Suprapubic skin (tissue), 4 donors: ENCODE results near the gene AQP3. TPM values are rescaled to one million over a fixed set of nuclear protein-coding genes. Genes with fewer than 3 reads are reported as not detected.

Experiments used
- DNase-seq, 2 donors: peaks; one replicate each; pipeline ENCODE4 v3.0.0-alpha.2; 2019; ENCODE audit warnings: low spot score in 2 of 2
- H3K27ac ChIP-seq: fragments of 200-600 bp; sonication (generic); one replicate; pipeline ENCODE4 v1.5.1; 2019
- H3K27me3 ChIP-seq: fragments of 200-600 bp; sonication (generic); one replicate; pipeline ENCODE4 v1.5.1; 2019
- H3K36me3 ChIP-seq: fragments of 200-600 bp; sonication (generic); one replicate; pipeline ENCODE4 v1.5.1; 2019
- H3K4me1 ChIP-seq: fragments of 200-600 bp; sonication (generic); one replicate; pipeline ENCODE4 v1.5.1; 2019
- H3K4me3 ChIP-seq: fragments of 200-600 bp; sonication (generic); one replicate; pipeline ENCODE4 v1.5.1; 2019; ENCODE audit warnings: mild to moderate bottlenecking
- H3K9me3 ChIP-seq: fragments of 200-600 bp; sonication (generic); one replicate; pipeline ENCODE4 v1.5.1; 2019
- EP300 ChIP-seq: sonication (generic); formaldehyde crosslinking; IDR thresholded peaks from one replicate; pipeline ENCODE4 v1.6.1; 2017; ENCODE audit warnings: antibody characterized with exemption
- POLR2A ChIP-seq, 2 donors: fragments of 450-650 bp; IDR thresholded peaks; one replicate each; pipeline ENCODE4 v1.6.1; 2017; ENCODE audit warnings: antibody characterized with exemption in 2 of 2, mild to moderate bottlenecking in 2 of 2, moderate library complexity in 2 of 2
- POLR2AphosphoS5 ChIP-seq, 3 donors: sonication (generic); formaldehyde crosslinking; IDR thresholded peaks; one replicate each; pipeline ENCODE4 v1.6.1; 2017; ENCODE audit warnings: antibody characterized with exemption in 3 of 3
- WGBS: methylation state at CpG from one replicate; pipeline ENCODE4 v1.1.5; 2018; 5-methylcytosine and 5-hydroxymethylcytosine counted together
- total RNA-seq, 4 donors: library from RNA; depleted of rRNA; stranded (reverse); fragments of >200 nt; gene quantifications; one replicate each; pipeline ENCODE4 v1.1.0, GENCODE V29; 2016
- TF ChIP-seq, protein P1 (sequence below), 2 donors: fragments of 200-600 bp in 1 of 2; fragments of 450-650 bp in 1 of 2; sonication (generic) in 1 of 2; IDR thresholded peaks; one replicate each; pipeline ENCODE4 v1.5.1; 2016 to 2019; ENCODE audit warnings: antibody characterized with exemption in 2 of 2, mild to moderate bottlenecking in 1 of 2, moderate library complexity in 1 of 2

Gene AQP3
- total RNA-seq, 4 donors from 2014 or later: 1,277 to 1,951 (median 1,548) TPM

DNA sequence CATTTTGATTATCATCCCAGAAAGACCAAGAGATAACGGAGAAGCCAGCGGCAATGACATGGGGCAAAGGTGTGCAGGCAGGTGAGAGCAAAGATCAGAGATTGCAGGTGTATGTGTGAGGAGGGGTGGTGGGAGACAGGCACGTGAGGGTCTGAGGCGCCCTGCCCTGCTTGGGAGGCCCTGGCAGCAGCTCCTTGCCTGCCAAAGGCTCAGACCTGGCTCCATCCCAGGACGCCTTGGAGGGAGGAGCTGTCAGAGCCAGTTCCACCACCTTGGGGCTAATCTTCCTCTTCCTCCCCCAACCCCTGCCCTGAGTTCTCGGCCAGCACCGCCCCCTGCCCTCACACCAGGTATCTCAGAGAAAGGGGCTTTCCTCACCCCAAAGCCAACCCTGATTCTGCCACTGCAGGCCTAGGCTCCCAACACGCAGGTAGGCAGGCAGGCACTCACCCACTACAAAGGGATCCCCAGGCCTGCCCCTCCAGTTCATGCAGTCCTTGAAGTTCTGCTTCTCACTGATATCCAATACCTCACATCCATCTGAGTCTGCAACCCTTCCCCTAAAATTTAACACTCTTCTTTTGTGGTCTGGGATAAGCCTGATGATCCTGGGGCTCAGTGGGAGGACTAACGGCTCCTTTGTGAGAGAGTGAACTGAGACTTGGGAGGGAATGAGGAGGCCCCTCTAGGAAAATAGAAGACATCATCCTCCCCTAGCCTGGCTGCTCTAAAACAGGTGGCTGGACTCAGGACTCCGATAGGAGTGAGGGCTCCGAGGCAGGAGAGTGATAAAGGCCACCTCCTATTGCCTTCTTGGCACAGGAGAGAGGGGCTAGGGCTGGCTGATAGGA, 1.8 kb downstream of the AQP3 start:
- TF ChIP-seq POLR2AphosphoS5 (IDR thresholded peaks at IDR 0.05) (no peak), POLR2A (IDR thresholded peaks at IDR 0.05) (no peak), EP300 (no peak)
- TF ChIP-seq, protein P1, sequence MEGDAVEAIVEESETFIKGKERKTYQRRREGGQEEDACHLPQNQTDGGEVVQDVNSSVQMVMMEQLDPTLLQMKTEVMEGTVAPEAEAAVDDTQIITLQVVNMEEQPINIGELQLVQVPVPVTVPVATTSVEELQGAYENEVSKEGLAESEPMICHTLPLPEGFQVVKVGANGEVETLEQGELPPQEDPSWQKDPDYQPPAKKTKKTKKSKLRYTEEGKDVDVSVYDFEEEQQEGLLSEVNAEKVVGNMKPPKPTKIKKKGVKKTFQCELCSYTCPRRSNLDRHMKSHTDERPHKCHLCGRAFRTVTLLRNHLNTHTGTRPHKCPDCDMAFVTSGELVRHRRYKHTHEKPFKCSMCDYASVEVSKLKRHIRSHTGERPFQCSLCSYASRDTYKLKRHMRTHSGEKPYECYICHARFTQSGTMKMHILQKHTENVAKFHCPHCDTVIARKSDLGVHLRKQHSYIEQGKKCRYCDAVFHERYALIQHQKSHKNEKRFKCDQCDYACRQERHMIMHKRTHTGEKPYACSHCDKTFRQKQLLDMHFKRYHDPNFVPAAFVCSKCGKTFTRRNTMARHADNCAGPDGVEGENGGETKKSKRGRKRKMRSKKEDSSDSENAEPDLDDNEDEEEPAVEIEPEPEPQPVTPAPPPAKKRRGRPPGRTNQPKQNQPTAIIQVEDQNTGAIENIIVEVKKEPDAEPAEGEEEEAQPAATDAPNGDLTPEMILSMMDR (IDR thresholded peaks at IDR 0.05): no peak
- Histone ChIP-seq H3K4me1 (peaks cover 70% of the 10 kb centered on the region), H3K27me3 (no peaks in the 10 kb centered on the region), H3K9me3 (no peaks in the 10 kb centered on the region), H3K4me3 (peak overlapping the region; percentile 59), H3K27ac (peak overlapping the region; percentile 81), H3K36me3 (peaks cover 11% of the 10 kb centered on the region)
- DNase-seq: no peak
- WGBS: 62% methylated on average over 11 of the region's 11 CpGs

DNA sequence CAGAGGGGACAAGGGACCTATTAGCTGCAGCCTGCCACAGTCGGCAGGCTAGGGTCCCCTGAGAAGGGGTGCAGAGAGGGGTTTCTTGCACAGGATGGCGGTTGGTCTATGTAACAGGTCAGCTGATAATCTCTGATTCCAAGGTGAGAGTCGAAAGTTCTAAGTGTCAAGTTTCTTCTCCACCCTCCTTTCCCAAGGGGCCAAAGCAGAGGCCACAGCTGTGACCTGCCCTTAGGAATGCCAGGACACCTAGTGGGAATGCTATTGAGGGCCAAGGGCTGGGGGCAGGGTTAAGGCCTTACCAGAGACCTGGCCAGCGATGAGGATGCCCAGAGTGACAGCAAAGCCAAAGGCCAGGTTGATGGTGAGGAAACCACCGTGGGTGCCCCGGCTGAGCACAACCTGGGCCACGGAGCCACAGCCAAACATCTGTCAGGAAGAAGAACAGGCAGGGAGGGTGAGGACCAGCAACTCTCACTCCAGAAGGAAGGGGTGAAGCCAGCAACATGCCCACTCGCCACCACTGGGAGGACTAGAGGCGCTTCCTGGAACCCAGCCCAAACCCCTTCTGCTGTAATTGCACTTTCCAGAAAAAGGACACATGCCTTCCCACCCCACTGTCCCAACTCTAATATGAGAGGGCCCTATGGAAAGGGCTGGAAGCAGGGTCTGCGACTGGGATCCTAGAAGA, 3.8 kb downstream of the AQP3 start:
- WGBS: 48% methylated on average over 10 of the region's 10 CpGs
- Histone ChIP-seq H3K9me3 (no peaks in the 10 kb centered on the region), H3K4me1 (peaks cover 83% of the 10 kb centered on the region)

DNA sequence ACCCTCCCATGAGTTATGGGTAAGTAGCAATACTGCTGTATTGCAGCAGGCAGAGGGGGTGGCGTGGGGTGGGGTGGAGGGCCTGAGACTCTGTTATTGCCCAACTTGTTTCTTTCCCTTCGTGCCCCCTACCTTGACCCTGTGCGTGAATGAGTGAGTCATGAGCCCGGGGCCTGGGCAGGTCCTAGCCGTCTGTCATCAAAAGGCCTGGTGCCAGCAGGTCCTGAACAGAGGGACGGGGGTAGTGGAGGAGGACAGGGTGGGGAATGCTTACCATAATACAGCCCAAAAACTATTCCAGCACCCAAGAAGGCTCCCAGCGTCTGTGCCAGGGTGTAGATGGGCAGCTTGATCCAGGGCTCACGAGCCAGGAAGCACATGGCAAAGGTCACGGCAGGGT, 4.3 kb downstream of the AQP3 start:
- no peaks in the 10 kb centered on the region for H3K27me3 ChIP-seq
- TF ChIP-seq, protein P1 (IDR thresholded peaks at IDR 0.05): no peak
- no peak for TF ChIP-seq POLR2A (IDR thresholded peaks at IDR 0.05)
- TF ChIP-seq POLR2AphosphoS5 (IDR thresholded peaks at IDR 0.05): no peak
- no peak for TF ChIP-seq EP300
- H3K9me3 ChIP-seq: no peaks in the 10 kb centered on the region
- peaks cover 11% of the 10 kb centered on the region for H3K36me3 ChIP-seq
- 55% methylated on average over 9 of the region's 9 CpGs for WGBS
- peak overlapping the region; percentile 59 for H3K4me3 ChIP-seq
- peak overlapping the region; percentile 72 for H3K27ac ChIP-seq
- no peak for DNase-seq
- peaks cover 78% of the 10 kb centered on the region for H3K4me1 ChIP-seq

More for the DNA sequence above, 3.8 kb downstream of the AQP3 start:
- peaks cover 11% of the 10 kb centered on the region for H3K36me3 ChIP-seq
- H3K27ac ChIP-seq: peak overlapping the region; percentile 69
- peak overlapping the region; percentile 59 for H3K4me3 ChIP-seq
- no peaks in the 10 kb centered on the region for H3K27me3 ChIP-seq
- DNase-seq: no peak
- TF ChIP-seq POLR2AphosphoS5 (IDR thresholded peaks at IDR 0.05) (no peak), POLR2A (IDR thresholded peaks at IDR 0.05) (no peak), EP300 (no peak)
- TF ChIP-seq, protein P1 (IDR thresholded peaks at IDR 0.05): no peak

DNA sequence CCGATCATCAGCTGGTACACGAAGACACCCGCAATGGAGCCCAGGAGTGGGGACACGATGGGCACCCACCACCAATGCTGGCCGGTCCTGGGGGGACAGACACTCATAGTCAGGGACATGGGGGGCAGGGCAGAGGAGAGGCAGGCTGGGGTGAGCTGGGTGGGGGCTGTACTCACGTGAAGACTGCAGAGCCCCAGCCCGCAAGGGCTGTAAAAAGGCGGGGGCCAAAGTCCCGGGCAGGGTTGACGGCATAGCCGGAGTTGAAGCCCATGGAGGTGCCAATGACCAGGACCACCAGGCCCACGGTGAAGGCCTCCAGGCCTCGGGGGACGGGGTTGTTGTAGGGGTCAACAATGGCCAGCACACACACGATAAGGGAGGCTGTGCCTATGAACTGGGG, 5.3 kb downstream of the AQP3 start:
- WGBS: 53% methylated on average over 5 of the region's 15 CpGs
- DNase-seq: no peak
- H3K4me1 ChIP-seq: peaks cover 76% of the 10 kb centered on the region

More for the DNA sequence above, 5.3 kb downstream of the AQP3 start:
- Histone ChIP-seq H3K4me3 (peak overlapping the region; percentile 1), H3K9me3 (no peaks in the 10 kb centered on the region), H3K36me3 (peaks cover 11% of the 10 kb centered on the region), H3K27ac (peak overlapping the region; percentile 72), H3K27me3 (no peaks in the 10 kb centered on the region)
- no peak for TF ChIP-seq POLR2AphosphoS5 (IDR thresholded peaks at IDR 0.05)
- no peak for TF ChIP-seq EP300
- no peak for TF ChIP-seq POLR2A (IDR thresholded peaks at IDR 0.05)
- TF ChIP-seq, protein P1 (IDR thresholded peaks at IDR 0.05): no peak
